ENCODE results near the gene DNAJC16. TPM values are rescaled to one million over a fixed set of nuclear protein-coding genes. Genes with fewer than 3 reads are reported as not detected.

DNAJC16 gene
- total and polyA plus RNA-seq, 2 of the 13 experiments (the other 11 are each of a cell fraction or from before 2014, with no cell fraction given) = 11.4 to 15.4 TPM

GRCh38 chr1:15584489-15585363, 58.1 kb downstream of the DNAJC16 start, which contains the start of gene AGMAT (continued):
- TF ChIP-seq ZNF343 (CRISPR knock-in tag; IDR thresholded peaks at IDR 0.05) (0 out of 2 replicates have a peak, but pooled peaks have one; percentile 34), MIXL1 (CRISPR knock-in tag; IDR thresholded peaks at IDR 0.05) (peak; percentile 64; the same call in 1 of the 2 replicates), FOXO4 (CRISPR knock-in tag; conservative IDR thresholded peaks at IDR 0.05) (no peak), MXD1 (CRISPR knock-in tag; IDR thresholded peaks at IDR 0.05) (peak; percentile 94), NR2F2 (IDR thresholded peaks at IDR 0.05; ENCODE audit: borderline replicate concordance, low read depth) (0 out of 2 replicates have a peak, but pooled peaks have one; percentile 64), TAF15 (IDR thresholded peaks at IDR 0.05; ENCODE audit: low read depth, low read length, poor library complexity, severe bottlenecking) (peak; percentile 77), SNAPC2 (CRISPR knock-in tag; IDR thresholded peaks at IDR 0.05) (no peak), ZNF773 (CRISPR knock-in tag; IDR thresholded peaks at IDR 0.05; ENCODE audit: borderline replicate concordance) (peak; percentile 78; the same call in 1 of the 2 replicates), POLR2AphosphoS2 (IDR thresholded peaks at IDR 0.05; ENCODE audit: low read depth, low read length) (no peak; the same call in 1 of the 2 replicates), HOXD1 (CRISPR knock-in tag; IDR thresholded peaks at IDR 0.05) (peak; percentile 66), ZMYM4 (CRISPR knock-in tag; IDR thresholded peaks at IDR 0.05) (peak; percentile 69), ATF6 (CRISPR knock-in tag; conservative IDR thresholded peaks at IDR 0.05) (no peak), KIAA2018 (CRISPR knock-in tag; IDR thresholded peaks at IDR 0.05; ENCODE audit: borderline replicate concordance) (no peak)

Data from HepG2 (cell line).